Liver (tissue), 9 donors: ENCODE measurements around the gene ANAPC10. TPM values are rescaled to one million over a fixed set of nuclear protein-coding genes. Genes with fewer than 3 reads are reported as not detected.

Experiments
- DNase-seq: peaks from one replicate; pipeline ENCODE4 v3.0.0-alpha.2; 2017; ENCODE audit warnings: low spot score
- H3K27ac ChIP-seq, 2 donors: one replicate each; pipeline ENCODE4 v1.7.0; 2013; ENCODE audit warnings: inconsistent platforms in 2 of 2, low read length in 2 of 2, control low read depth in 1 of 2, low read depth in 1 of 2, mild to moderate bottlenecking in 1 of 2
- H3K27me3 ChIP-seq, 4 donors: one replicate each; pipeline versions ENCODE4 v1.6.1 to v1.7.0; 2013; ENCODE audit warnings: low read length in 3 of 4, inconsistent platforms in 1 of 4, mild to moderate bottlenecking in 1 of 4, moderate library complexity in 1 of 4; ENCODE audit not compliant: control insufficient read depth in 4 of 4, insufficient read depth in 4 of 4
- H3K36me3 ChIP-seq, 4 donors: one replicate each; pipeline versions ENCODE4 v1.6.1 to v1.7.0; 2013; ENCODE audit warnings: low read length in 3 of 4, mild to moderate bottlenecking in 3 of 4, low read depth in 1 of 4, moderate library complexity in 1 of 4; ENCODE audit not compliant: control insufficient read depth in 4 of 4, insufficient read depth in 3 of 4
- H3K4me1 ChIP-seq, 4 donors: one replicate each; pipeline versions ENCODE4 v1.6.1 to v1.7.0; 2013; ENCODE audit warnings: low read length in 3 of 4, mild to moderate bottlenecking in 3 of 4, moderate library complexity in 1 of 4; ENCODE audit not compliant: control insufficient read depth in 4 of 4, insufficient read depth in 4 of 4
- H3K4me3 ChIP-seq, 3 donors: one replicate each; pipeline versions ENCODE4 v1.6.1 to v1.7.0; 2013; ENCODE audit warnings: low read length in 3 of 3, control low read depth in 1 of 3, low read depth in 1 of 3, mild to moderate bottlenecking in 1 of 3
- H3K9ac ChIP-seq, 2 donors: one replicate each; pipeline ENCODE4 v1.7.0; 2013; ENCODE audit warnings: low read length in 2 of 2, mild to moderate bottlenecking in 2 of 2, moderate library complexity in 2 of 2, control low read depth in 1 of 2, low read depth in 1 of 2
- H3K9me3 ChIP-seq, 4 donors: one replicate each; pipeline versions ENCODE4 v1.6.1 to v1.7.0; 2013; ENCODE audit warnings: low read length in 3 of 4; ENCODE audit not compliant: control insufficient read depth in 4 of 4
- ATF3 ChIP-seq: IDR thresholded peaks from 2 replicates; pipeline ENCODE4 v1.6.1; 2016; ENCODE audit warnings: antibody characterized with exemption
- CTCF ChIP-seq: fragments of 150-350 bp; IDR thresholded peaks from 2 replicates; pipeline ENCODE4 v1.5.1; 2017; ENCODE audit warnings: improper control_type of control experiment, low read depth, low read length; ENCODE audit not compliant: missing input control
- EGR1 ChIP-seq, 2 donors: IDR thresholded peaks; 2 replicates each; pipeline ENCODE4 v1.6.1; 2016 to 2018; ENCODE audit warnings: antibody characterized with exemption in 2 of 2, low read depth in 2 of 2
- FOXA1 ChIP-seq: IDR thresholded peaks from 2 replicates; pipeline ENCODE4 v1.6.1; 2016; ENCODE audit warnings: antibody characterized with exemption
- FOXA2 ChIP-seq: IDR thresholded peaks from 2 replicates; pipeline ENCODE4 v1.6.1; 2016; ENCODE audit warnings: antibody characterized with exemption
- GABPA ChIP-seq, 2 donors: IDR thresholded peaks in 1 of 2; conservative IDR thresholded peaks in 1 of 2; 2 replicates each; pipeline ENCODE4 v1.6.1; 2016; ENCODE audit warnings: antibody characterized with exemption in 2 of 2, mild to moderate bottlenecking in 1 of 2, moderate library complexity in 1 of 2
- HNF4A ChIP-seq, 2 donors: conservative IDR thresholded peaks; 2 replicates each; pipeline ENCODE4 v1.6.1; 2016; ENCODE audit warnings: antibody characterized with exemption in 2 of 2, mild to moderate bottlenecking in 2 of 2
- JUND ChIP-seq, 2 donors: IDR thresholded peaks; 2 replicates each; pipeline ENCODE4 v1.6.1; 2016; ENCODE audit warnings: antibody characterized with exemption in 2 of 2
- MAX ChIP-seq: IDR thresholded peaks from 2 replicates; pipeline ENCODE4 v1.6.1; 2016; ENCODE audit warnings: antibody characterized with exemption
- NR2F2 ChIP-seq: IDR thresholded peaks from 2 replicates; pipeline ENCODE4 v1.6.1; 2016; ENCODE audit warnings: antibody characterized with exemption
- RAD21 ChIP-seq, 2 donors: IDR thresholded peaks; 2 replicates each; pipeline ENCODE4 v1.6.1; 2016; ENCODE audit warnings: antibody characterized with exemption in 2 of 2, mild to moderate bottlenecking in 2 of 2
- REST ChIP-seq: IDR thresholded peaks from 2 replicates; pipeline ENCODE4 v1.6.1; 2016; ENCODE audit warnings: antibody characterized with exemption, mild to moderate bottlenecking
- RXRA ChIP-seq, 2 donors: IDR thresholded peaks; 2 replicates each; pipeline ENCODE4 v1.6.1; 2017 to 2018; ENCODE audit warnings: antibody characterized with exemption in 2 of 2, mild to moderate bottlenecking in 1 of 2
- SP1 ChIP-seq: IDR thresholded peaks from 2 replicates; pipeline ENCODE4 v1.6.1; 2018; ENCODE audit warnings: antibody characterized with exemption, mild to moderate bottlenecking
- YY1 ChIP-seq: IDR thresholded peaks from 2 replicates; pipeline ENCODE4 v1.6.1; 2016; ENCODE audit warnings: antibody characterized with exemption, mild to moderate bottlenecking
- ZBTB33 ChIP-seq: IDR thresholded peaks from 2 replicates; pipeline ENCODE4 v1.6.1; 2016; ENCODE audit warnings: antibody characterized with exemption
- WGBS: extraction: QIAGEN DNeasy Blood & Tissue Kit; methylation state at CpG from one replicate; pipeline ENCODE4 v1.1.7; 2013; 5-methylcytosine and 5-hydroxymethylcytosine counted together
- polyA plus RNA-seq, 2 donors: library from polyadenylated mRNA; stranded (reverse) in 1 of 2; unstranded in 1 of 2; fragments of 200-250 nt in 1 of 2; fragments of >200 nt in 1 of 2; fragmentation: Nextera tagmentation in 1 of 2; extraction: Ambion mirVana in 1 of 2; gene quantifications; one replicate each; pipeline versions ENCODE4 v1.2.1 to v1.2.3, GENCODE V29; 2013 to 2015
- total RNA-seq, 2 donors: library from RNA; depleted of rRNA; stranded (reverse); fragments of >200 nt; gene quantifications; one replicate each; pipeline ENCODE4 v1.2.3, GENCODE V29; 2014
- donor health status: healthy.
- donor health status: healthy.
- donor health status: healthy.
- donor health status: healthy.
- donor health status: healthy.

ANAPC10 gene
- total and polyA plus RNA-seq, 4 donors, result 6.2 to 16.1 (median 14.5) TPM

GRCh38 chr4:145045180-145045579 lies 52.8 kb downstream of the ANAPC10 start:
- Histone ChIP-seq H3K27me3 (no peaks in the 10 kb centered on the region), H3K27ac (no peak overlapping the region), H3K4me1 (no peaks in the 10 kb centered on the region), H3K36me3 (no peaks in the 10 kb centered on the region), H3K9me3 (no peaks in the 10 kb centered on the region), H3K4me3 (no peak overlapping the region), H3K9ac (no peak overlapping the region)
- WGBS, result 90% methylated on average over 1 of the region's 1 CpG
- no peak for DNase-seq
- TF ChIP-seq REST (no peak), YY1 (no peak), JUND (IDR thresholded peaks at IDR 0.05) (no peak), FOXA2 (no peak), CTCF (no peak), MAX (no peak), FOXA1 (no peak), SP1 (no peak), EGR1 (IDR thresholded peaks at IDR 0.05; ENCODE audit: low read depth in 2 of 2) (no peak)

GRCh38 chr4:145044341-145044740 lies 53.7 kb downstream of the ANAPC10 start:
- TF ChIP-seq NR2F2 (no peak), ZBTB33 (no peak), FOXA2 (no peak), FOXA1 (no peak), HNF4A (conservative IDR thresholded peaks at IDR 0.05) (no peak), ATF3 (no peak), RXRA (IDR thresholded peaks at IDR 0.05) (no peak), GABPA (IDR thresholded peaks at IDR 0.05 in 1 of 2, conservative IDR thresholded peaks at IDR 0.05 in 1 of 2) (no peak), JUND (IDR thresholded peaks at IDR 0.05) (no peak), RAD21 (IDR thresholded peaks at IDR 0.05) (no peak), CTCF (no peak)
- WGBS, result 85% methylated on average over 3 of the region's 3 CpGs
- Histone ChIP-seq H3K36me3 (no peaks in the 10 kb centered on the region), H3K27me3 (no peaks in the 10 kb centered on the region), H3K4me1 (no peaks in the 10 kb centered on the region), H3K9ac (no peak overlapping the region), H3K4me3 (no peak overlapping the region), H3K9me3 (no peaks in the 10 kb centered on the region), H3K27ac (no peak overlapping the region)
- DNase-seq, result no peak
